Neuronal stem cell (in vitro differentiated cells): ENCODE data around the gene PWWP2B.

Source experiments
- DNase-seq: peaks from one replicate; pipeline ENCODE4 v3.0.0-alpha.2; 2013; ENCODE audit warnings: low spot score
- H2AFZ ChIP-seq: one replicate; pipeline ENCODE4 v1.6.1; 2013; ENCODE audit warnings: mild to moderate bottlenecking, low read length, inconsistent platforms
- H2AK5ac ChIP-seq: 2 replicates; pipeline ENCODE4 v1.6.1; 2013; ENCODE audit warnings: low read depth, mild to moderate bottlenecking, inconsistent platforms, low read length, moderate library complexity, mixed read lengths
- H2BK120ac ChIP-seq: 2 replicates; pipeline ENCODE4 v1.6.1; 2013; ENCODE audit warnings: low read depth, mild to moderate bottlenecking, inconsistent platforms, low read length, moderate library complexity, mixed read lengths
- H2BK12ac ChIP-seq: one replicate; pipeline ENCODE4 v1.6.1; 2013; ENCODE audit warnings: low read length, inconsistent platforms
- H2BK15ac ChIP-seq: 2 replicates; pipeline ENCODE4 v1.6.1; 2013; ENCODE audit warnings: mild to moderate bottlenecking, low read length, inconsistent platforms, mixed read lengths
- H2BK5ac ChIP-seq: one replicate; pipeline ENCODE4 v1.6.1; 2013; ENCODE audit warnings: inconsistent platforms, mild to moderate bottlenecking, low read length, moderate library complexity
- H3K14ac ChIP-seq: one replicate; pipeline ENCODE4 v1.6.1; 2013; ENCODE audit warnings: low read length, inconsistent platforms
- H3K18ac ChIP-seq: 2 replicates; pipeline ENCODE4 v1.6.1; 2013; ENCODE audit warnings: low read length, inconsistent platforms
- H3K23ac ChIP-seq: 2 replicates; pipeline ENCODE4 v1.6.1; 2013; ENCODE audit warnings: low read depth, mild to moderate bottlenecking, mixed read lengths, low read length, inconsistent platforms; ENCODE audit not compliant: poor library complexity
- H3K27ac ChIP-seq: replicated peaks from 3 replicates; pipeline ENCODE4 v1.5.1; 2013; ENCODE audit warnings: low read length, inconsistent platforms
- H3K27me3 ChIP-seq, 3 experiments: 2 replicates each; pipeline ENCODE4 v1.6.1; 2013; ENCODE audit warnings: low read length in 3 of 3, mild to moderate bottlenecking in 2 of 3, inconsistent platforms in 1 of 3, low read depth in 1 of 3, mixed read lengths in 1 of 3, moderate library complexity in 1 of 3; ENCODE audit not compliant: control insufficient read depth in 3 of 3, insufficient read depth in 3 of 3
- H3K36me3 ChIP-seq, 2 donors: replicated peaks in 1 of 2; 2 replicates each; pipeline ENCODE4 v1.6.1; 2013; ENCODE audit warnings: low read length in 2 of 2; ENCODE audit not compliant: control insufficient read depth in 2 of 2, insufficient read depth in 2 of 2
- H3K4ac ChIP-seq: 2 replicates; pipeline ENCODE4 v1.6.1; 2013; ENCODE audit warnings: inconsistent platforms, mild to moderate bottlenecking, low read length, moderate library complexity
- H3K4me1 ChIP-seq, 2 donors: 1 replicate in 1 of 2; 2 replicates in 1 of 2; pipeline ENCODE4 v1.6.1; 2013; ENCODE audit warnings: low read length in 2 of 2, low read depth in 1 of 2; ENCODE audit not compliant: control insufficient read depth in 2 of 2, insufficient read depth in 1 of 2
- H3K4me2 ChIP-seq: one replicate; pipeline ENCODE4 v1.6.1; 2013; ENCODE audit warnings: mild to moderate bottlenecking, low read length, inconsistent platforms; ENCODE audit not compliant: insufficient read depth, poor library complexity, severe bottlenecking
- H3K4me3 ChIP-seq, 2 donors: 2 replicates each; pipeline ENCODE4 v1.5.1; 2013; ENCODE audit warnings: low read length in 2 of 2, mild to moderate bottlenecking in 2 of 2, inconsistent platforms in 1 of 2, moderate library complexity in 1 of 2
- H3K79me1 ChIP-seq: one replicate; pipeline ENCODE4 v1.6.1; 2013; ENCODE audit warnings: low read depth, mild to moderate bottlenecking, inconsistent platforms, low read length, moderate library complexity
- H3K9ac ChIP-seq: one replicate; pipeline ENCODE4 v1.6.1; 2013; ENCODE audit warnings: mild to moderate bottlenecking, low read depth, low read length, inconsistent platforms; ENCODE audit not compliant: poor library complexity
- H3K9me3 ChIP-seq, 2 donors: replicated peaks in 1 of 2; 2 replicates each; pipeline versions ENCODE3 to v1.6.1; 2013; ENCODE audit warnings: low read length in 2 of 2, mild to moderate bottlenecking in 2 of 2, inconsistent platforms in 1 of 2, low read depth in 1 of 2, mixed read lengths in 1 of 2, moderate library complexity in 1 of 2; ENCODE audit not compliant: control insufficient read depth in 2 of 2, insufficient read depth in 1 of 2
- H4K8ac ChIP-seq: one replicate; pipeline ENCODE4 v1.6.1; 2013; ENCODE audit warnings: low read depth, mild to moderate bottlenecking, inconsistent platforms, low read length, moderate library complexity
- H4K91ac ChIP-seq: one replicate; pipeline ENCODE4 v1.6.1; 2013; ENCODE audit warnings: low read length, low read depth, mild to moderate bottlenecking, inconsistent platforms; ENCODE audit not compliant: poor library complexity
- whole genome bisulfite sequencing, 2 donors: extraction: QIAGEN DNeasy Blood & Tissue Kit; methylation state at CpG; one replicate each; pipeline ENCODE4 v1.1.7; 2013; ENCODE audit warnings: missing lambda C conversion rate in 2 of 2, mixed read lengths in 1 of 2; ENCODE audit not compliant: insufficient read length in 2 of 2, insufficient replicate concordance in 1 of 2; ENCODE audit errors: extremely low coverage in 2 of 2; 5-methylcytosine and 5-hydroxymethylcytosine counted together

The PWWP2B gene

GRCh38 chr10:132413226-132414205, 16.5 kb downstream of the PWWP2B start:
- H3K9ac ChIP-seq, result no peak overlapping the region
- no peak for DNase-seq
- H3K4ac ChIP-seq, result peak overlapping the region; percentile 2
- peak overlapping the region; percentile 75 for H3K23ac ChIP-seq
- H2AK5ac ChIP-seq, result peak overlapping the region; percentile 79
- peaks cover 2 to 4% of the 10 kb centered on the region in 2 donors for H3K36me3 ChIP-seq
- H2BK120ac ChIP-seq, result no peak overlapping the region
- peaks cover 8 to 22% of the 10 kb centered on the region in 2 donors for H3K4me1 ChIP-seq
- H2BK15ac ChIP-seq, result no peak overlapping the region
- peaks cover 0 to 2% (median 0%) of the 10 kb centered on the region in 3 experiments for H3K27me3 ChIP-seq
- H4K8ac ChIP-seq, result no peak overlapping the region
- peak overlapping the region; percentile 85 for H3K18ac ChIP-seq
- H3K4me3 ChIP-seq, result no peak overlapping the region
- WGBS, 2 donors, result no CpG with 5 or more reads among the region's 32 CpGs
- H4K91ac ChIP-seq, result no peak overlapping the region
- peak overlapping the region; percentile 66 for H2BK5ac ChIP-seq
- peak overlapping the region; percentile 82 for H3K14ac ChIP-seq
- H3K27ac ChIP-seq, result no peak overlapping the region
- peak overlapping the region; percentile 66 for H2BK12ac ChIP-seq
- peaks cover 0 to 4% of the 10 kb centered on the region in 2 donors for H3K9me3 ChIP-seq
- no peak overlapping the region for H2AFZ ChIP-seq
- H3K4me2 ChIP-seq, result no peak overlapping the region
- H3K79me1 ChIP-seq, result peaks cover 2% of the 10 kb centered on the region

DNA sequence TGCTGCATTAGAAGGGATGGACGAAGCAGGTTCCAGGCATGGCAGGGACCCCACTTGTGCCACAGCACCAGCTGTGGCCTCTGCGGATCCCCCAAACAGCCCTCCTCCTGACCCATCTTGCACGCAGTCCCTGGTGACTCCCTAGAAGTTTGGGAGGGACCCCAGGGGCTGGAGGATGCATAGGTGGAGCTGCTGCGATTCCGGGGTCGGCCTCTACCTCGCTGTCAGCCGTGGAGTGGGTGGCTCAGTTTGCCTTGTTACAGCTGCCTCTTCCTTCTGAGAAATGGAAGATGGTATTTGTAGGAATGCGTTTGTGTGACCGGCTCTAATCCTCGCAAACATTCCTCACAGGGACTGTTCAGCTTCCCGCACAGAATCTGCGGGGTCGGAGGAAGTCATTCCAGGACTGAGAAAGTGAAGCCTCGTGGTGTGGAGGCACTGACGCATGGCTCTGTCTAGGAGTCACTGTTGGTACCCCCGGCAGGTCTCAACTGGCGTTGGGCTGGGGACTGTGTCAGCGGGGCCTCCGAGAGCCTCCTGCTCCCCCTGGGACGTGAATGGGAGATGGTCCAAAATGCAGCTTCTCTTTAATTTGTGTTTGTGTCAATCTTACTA, 17.5 kb downstream of the PWWP2B start:
- Histone ChIP-seq H3K23ac (peak overlapping the region; percentile 25), H3K79me1 (peaks cover 2% of the 10 kb centered on the region), H3K36me3 (peaks cover 2 to 4% of the 10 kb centered on the region in 2 donors), H3K9me3 (peaks cover 0 to 4% of the 10 kb centered on the region in 2 donors), H3K9ac (no peak overlapping the region), H4K91ac (peak overlapping the region; percentile 85), H4K8ac (no peak overlapping the region), H3K4ac (peak overlapping the region; percentile 66), H3K4me1 (peaks cover 8 to 27% of the 10 kb centered on the region in 2 donors), H3K14ac (peak overlapping the region; percentile 31), H2BK12ac (no peak overlapping the region), H3K4me3 (no peak overlapping the region), H3K18ac (peak overlapping the region; percentile 80), H3K27ac (no peak overlapping the region), H2AFZ (no peak overlapping the region), H3K27me3 (peaks cover 0 to 2% (median 0%) of the 10 kb centered on the region in 3 experiments), H2AK5ac (peak overlapping the region; percentile 61), H3K4me2 (no peak overlapping the region), H2BK5ac (peak overlapping the region; percentile 66), H2BK120ac (no peak overlapping the region), H2BK15ac (no peak overlapping the region)
- DNase-seq, result no peak
- no CpG with 5 or more reads among the region's 21 CpGs for WGBS, 2 donors

DNA sequence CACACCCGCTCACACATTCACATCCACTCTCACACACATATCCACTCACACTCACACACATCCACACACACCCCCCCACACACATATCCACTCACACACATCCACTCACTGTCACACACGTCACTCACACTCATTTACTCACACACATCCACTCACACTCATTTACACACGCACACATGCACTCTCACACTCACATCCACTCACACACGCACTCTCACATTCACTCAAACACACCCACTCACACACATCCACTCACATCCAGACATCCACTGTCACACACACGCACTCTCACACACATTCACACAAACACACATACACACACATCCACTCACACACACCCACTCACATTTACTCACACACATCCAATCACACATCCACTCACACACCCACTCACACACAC, 18.3 kb downstream of the PWWP2B start:
- Histone ChIP-seq H3K4me2 (no peak overlapping the region), H2BK12ac (no peak overlapping the region), H3K27ac (no peak overlapping the region), H2AK5ac (no peak overlapping the region), H3K18ac (no peak overlapping the region), H3K79me1 (peaks cover 2% of the 10 kb centered on the region), H3K4me3 (peak overlapping the region in 1 of 2 donors; percentile 35), H2BK15ac (no peak overlapping the region), H2BK5ac (no peak overlapping the region), H2AFZ (no peak overlapping the region), H3K9me3 (peaks cover 0 to 4% of the 10 kb centered on the region in 2 donors), H3K4ac (no peak overlapping the region), H2BK120ac (no peak overlapping the region), H3K27me3 (peaks cover 0 to 2% (median 0%) of the 10 kb centered on the region in 3 experiments), H3K4me1 (peaks cover 8 to 27% of the 10 kb centered on the region in 2 donors), H4K91ac (no peak overlapping the region), H3K23ac (no peak overlapping the region), H4K8ac (peak overlapping the region; percentile 19), H3K36me3 (peaks cover 2 to 4% of the 10 kb centered on the region in 2 donors), H3K14ac (no peak overlapping the region), H3K9ac (peak overlapping the region; percentile 34)
- no peak for DNase-seq
- WGBS, 2 donors, result 100% methylated on average over 1 to 5 of the region's 5 CpGs

- H3K4me3 ChIP-seq, result peak overlapping the region in 1 of 2 donors; percentile 46
- WGBS, 2 donors, result no CpG with 5 or more reads among the region's 22 CpGs
- H2AFZ ChIP-seq, result no peak overlapping the region
Observed at GRCh38 chr10:132415956-132416355, 19.0 kb downstream of the PWWP2B start.

More at GRCh38 chr10:132415956-132416355, 19.0 kb downstream of the PWWP2B start:
- no peak overlapping the region for H2BK12ac ChIP-seq
- H3K79me1 ChIP-seq, result peaks cover 2% of the 10 kb centered on the region
- peaks cover 0 to 4% of the 10 kb centered on the region in 2 donors for H3K9me3 ChIP-seq
- DNase-seq, result no peak
- peak overlapping the region; percentile 76 for H3K18ac ChIP-seq
- H2BK5ac ChIP-seq, result no peak overlapping the region
- H3K23ac ChIP-seq, result no peak overlapping the region
- H2AK5ac ChIP-seq, result no peak overlapping the region
- H3K4me2 ChIP-seq, result no peak overlapping the region
- H3K36me3 ChIP-seq, result peaks cover 2 to 4% of the 10 kb centered on the region in 2 donors
- H2BK15ac ChIP-seq, result no peak overlapping the region
- H2BK120ac ChIP-seq, result no peak overlapping the region
- H4K91ac ChIP-seq, result peak overlapping the region; percentile 40
- no peak overlapping the region for H3K14ac ChIP-seq
- peak overlapping the region; percentile 55 for H3K9ac ChIP-seq
- peaks cover 9 to 30% of the 10 kb centered on the region in 2 donors for H3K4me1 ChIP-seq
- peaks cover 0 to 2% (median 0%) of the 10 kb centered on the region in 3 experiments for H3K27me3 ChIP-seq
- H3K27ac ChIP-seq, result no peak overlapping the region
- no peak overlapping the region for H4K8ac ChIP-seq
- no peak overlapping the region for H3K4ac ChIP-seq
